Mucosa of descending colon (tissue), 3 donors: Measurements from ENCODE around the gene EOLA1. TPM values are rescaled to one million over a fixed set of nuclear protein-coding genes. Genes with fewer than 3 reads are reported as not detected.
"Not testable (repeated sequence)": the region's sequence is repeated elsewhere in the genome, so short reads cannot be mapped to it uniquely, and the experiment has no call there.

Experiments
- ATAC-seq: fragments of 200-7000 bp; cut with Tn5 transposase; one replicate; pipeline ENCODE4 v1.9.1; 2020; ENCODE audit warnings: mild to moderate bottlenecking, moderate library complexity
- DNase-seq, 3 donors: peaks; one replicate each; pipeline ENCODE4 v3.0.0-alpha.2; 2020
- H3K36me3 ChIP-seq: fragments of 200-600 bp; one replicate; pipeline ENCODE4 v1.8.0; 2021; ENCODE audit warnings: low read depth, mild to moderate bottlenecking
- H3K4me1 ChIP-seq: fragments of 200-600 bp; one replicate; pipeline ENCODE4 v1.8.0; 2021; ENCODE audit warnings: low read depth, mild to moderate bottlenecking
- H3K4me3 ChIP-seq: fragments of 200-600 bp; one replicate; pipeline ENCODE4 v1.8.0; 2021; ENCODE audit warnings: mild to moderate bottlenecking
- H3K9me3 ChIP-seq: fragments of 200-600 bp; one replicate; pipeline ENCODE4 v1.8.0; 2021; ENCODE audit warnings: mild to moderate bottlenecking
- intact Hi-C, 2 donors: fragments of 100-400 bp; cut with DNase I in 1 of 2; cut with micrococcal nuclease in 1 of 2; formaldehyde crosslinking; loops; one replicate each; pipeline versions ENCODE4 v1.11.0 to v1.11.1; 2022; cut with DNase I, micrococcal nuclease
- total RNA-seq, 3 donors: library from RNA; stranded (reverse); fragmentation: NEBNext Ultra II Directional in 2 of 3; extraction: Animal tissue kit (Norgen Biotek cat#: 25700) in 2 of 3; gene quantifications; one replicate each; pipeline versions ENCODE4 v1.2.1 to v1.2.4, GENCODE V29; 2021 to 2023
- TF ChIP-seq, protein P1 (sequence below): fragments of 200-600 bp; IDR thresholded peaks from one replicate; pipeline ENCODE4 v1.8.0; 2022; ENCODE audit warnings: antibody characterized with exemption, mild to moderate bottlenecking
- donor health status: DM: no; HTN: no; CAD: no; lungs with moderate emphysema.
- donor health status: DM: no; HTN: no; CAD: no.
- donor health status: DM: no; HTN: yes; CAD: no.

EOLA1 gene
- total RNA-seq, 3 donors from 2014 or later, result 29.1 to 36.9 (median 34.0) TPM

DNA sequence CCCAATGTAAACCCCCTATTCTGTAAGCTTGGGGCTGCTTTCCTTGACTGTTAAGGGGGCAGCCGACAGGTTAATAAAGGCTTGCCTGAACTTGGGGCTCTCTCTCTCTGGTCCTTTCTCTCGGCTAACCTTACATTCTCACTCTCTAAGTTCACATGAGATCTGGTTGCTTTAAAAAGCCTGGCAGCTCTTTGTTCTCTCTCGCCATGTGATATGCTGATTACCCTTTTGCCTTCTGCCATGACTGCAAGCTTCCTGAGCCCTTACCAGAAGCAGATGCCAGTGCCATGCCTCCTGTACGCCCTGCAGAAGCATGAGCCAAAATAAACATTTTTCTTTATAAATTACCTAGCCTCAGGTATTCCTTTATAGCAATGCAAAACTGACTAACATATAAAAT is 14.4 kb downstream of the EOLA1 start:
- DNase-seq, H3K4me1 ChIP-seq, ATAC-seq, H3K9me3 ChIP-seq, intact Hi-C loops, H3K36me3 ChIP-seq, H3K4me3 ChIP-seq: not testable (repeated sequence)

DNA sequence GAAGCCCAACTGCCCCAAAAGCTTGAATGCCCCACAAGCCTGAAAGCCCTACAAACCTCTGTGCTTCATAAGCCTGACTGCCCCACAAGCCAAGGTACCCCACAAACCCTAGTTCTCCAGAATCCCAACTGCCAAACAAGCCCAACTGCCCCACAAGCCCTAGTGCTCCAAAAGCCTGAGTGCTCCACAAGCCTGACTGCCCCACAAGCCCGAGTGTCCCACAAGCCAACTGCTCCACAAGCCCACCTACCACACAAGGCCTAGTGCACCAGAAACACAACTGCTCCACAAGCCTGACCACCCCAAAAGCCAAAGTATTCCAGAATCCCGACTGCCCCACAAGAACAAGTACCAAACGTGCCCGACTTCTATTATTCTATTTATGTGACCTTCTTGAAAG is 22.5 kb downstream of the EOLA1 start:
- TF ChIP-seq, protein P1, sequence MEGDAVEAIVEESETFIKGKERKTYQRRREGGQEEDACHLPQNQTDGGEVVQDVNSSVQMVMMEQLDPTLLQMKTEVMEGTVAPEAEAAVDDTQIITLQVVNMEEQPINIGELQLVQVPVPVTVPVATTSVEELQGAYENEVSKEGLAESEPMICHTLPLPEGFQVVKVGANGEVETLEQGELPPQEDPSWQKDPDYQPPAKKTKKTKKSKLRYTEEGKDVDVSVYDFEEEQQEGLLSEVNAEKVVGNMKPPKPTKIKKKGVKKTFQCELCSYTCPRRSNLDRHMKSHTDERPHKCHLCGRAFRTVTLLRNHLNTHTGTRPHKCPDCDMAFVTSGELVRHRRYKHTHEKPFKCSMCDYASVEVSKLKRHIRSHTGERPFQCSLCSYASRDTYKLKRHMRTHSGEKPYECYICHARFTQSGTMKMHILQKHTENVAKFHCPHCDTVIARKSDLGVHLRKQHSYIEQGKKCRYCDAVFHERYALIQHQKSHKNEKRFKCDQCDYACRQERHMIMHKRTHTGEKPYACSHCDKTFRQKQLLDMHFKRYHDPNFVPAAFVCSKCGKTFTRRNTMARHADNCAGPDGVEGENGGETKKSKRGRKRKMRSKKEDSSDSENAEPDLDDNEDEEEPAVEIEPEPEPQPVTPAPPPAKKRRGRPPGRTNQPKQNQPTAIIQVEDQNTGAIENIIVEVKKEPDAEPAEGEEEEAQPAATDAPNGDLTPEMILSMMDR, result no peak
- Histone ChIP-seq H3K9me3 (no peaks in the 10 kb centered on the region), H3K4me1 (no peaks in the 10 kb centered on the region), H3K36me3 (no peaks in the 10 kb centered on the region), H3K4me3 (no peak overlapping the region)
- intact Hi-C loops, result no loop called here
- no peak for DNase-seq
- ATAC-seq, result no peak

DNA sequence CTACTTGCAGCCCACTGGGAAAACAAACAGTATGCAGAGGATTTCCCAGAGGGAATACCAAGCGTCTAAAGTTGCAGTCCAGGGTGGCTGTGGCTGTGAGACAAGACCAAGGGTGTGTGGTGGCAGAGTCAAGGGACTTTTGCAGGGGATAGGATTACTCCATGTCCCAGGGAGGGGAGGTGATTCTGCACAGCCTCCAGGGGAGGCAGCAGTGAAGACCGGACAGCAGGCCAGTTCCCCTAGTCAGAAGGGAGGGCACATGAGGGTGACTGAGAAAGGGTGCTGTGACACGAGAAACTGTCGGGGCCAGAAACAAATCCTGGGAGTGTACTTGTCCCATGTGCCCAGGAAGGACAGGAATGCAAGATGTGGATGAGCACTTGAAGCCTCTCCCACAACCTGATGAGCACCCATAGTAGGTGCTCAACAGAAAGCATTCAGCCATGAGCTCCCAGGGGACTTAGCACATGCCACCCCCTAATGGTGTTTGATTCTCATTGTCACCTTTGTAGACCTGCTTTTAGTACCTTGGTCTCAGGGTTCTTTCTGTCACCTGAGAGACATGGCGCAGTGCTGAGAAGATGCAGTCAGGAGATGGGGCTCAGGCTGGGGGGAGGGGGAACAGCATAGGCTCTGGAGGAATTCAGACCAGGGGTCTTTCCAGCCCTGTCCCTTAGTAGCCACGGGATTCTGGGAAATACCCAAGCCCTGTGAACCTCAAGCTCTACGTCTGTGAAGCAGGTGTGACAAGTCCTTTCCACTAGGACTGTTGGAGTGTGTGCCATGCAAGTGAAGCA is 27.0 kb downstream of the EOLA1 start:
- no peak for ATAC-seq
- H3K36me3 ChIP-seq, result no peaks in the 10 kb centered on the region
- intact Hi-C loops, result no loop called here

DNA sequence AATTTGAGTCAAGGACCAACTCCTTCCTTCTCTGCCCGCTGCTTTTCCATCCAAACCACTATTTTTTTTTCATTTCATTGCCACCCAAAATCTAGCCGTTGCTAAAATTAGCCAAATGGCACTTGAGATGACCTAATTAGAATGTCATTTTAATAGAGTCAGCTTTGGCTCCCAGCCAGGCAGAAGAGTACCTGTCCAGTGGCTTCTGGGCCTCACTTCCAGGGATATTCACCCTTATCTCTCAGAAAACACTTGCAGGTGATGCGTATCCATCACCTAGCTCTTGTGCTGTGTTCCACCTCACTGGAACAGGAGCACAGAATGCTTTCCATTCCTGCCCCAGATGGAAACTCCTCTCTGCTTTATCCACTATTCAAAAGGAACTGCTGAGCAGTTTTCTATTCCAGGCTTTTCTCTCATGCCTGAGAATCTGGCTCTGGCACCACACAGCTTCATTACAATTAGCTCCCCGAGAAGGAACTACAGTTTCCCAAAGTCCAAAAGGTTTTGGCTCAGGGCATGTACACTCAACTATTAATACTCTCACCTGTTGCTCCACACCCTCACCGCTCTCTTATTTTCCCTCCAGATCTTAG is 28.0 kb downstream of the EOLA1 start:
- TF ChIP-seq, protein P1, result no peak

More for the DNA sequence above, 27.0 kb downstream of the EOLA1 start:
- H3K4me1 ChIP-seq, result no peaks in the 10 kb centered on the region
- no peak overlapping the region for H3K4me3 ChIP-seq
- DNase-seq, result no peak
- TF ChIP-seq, protein P1, result no peak
- H3K9me3 ChIP-seq, result no peaks in the 10 kb centered on the region

DNA sequence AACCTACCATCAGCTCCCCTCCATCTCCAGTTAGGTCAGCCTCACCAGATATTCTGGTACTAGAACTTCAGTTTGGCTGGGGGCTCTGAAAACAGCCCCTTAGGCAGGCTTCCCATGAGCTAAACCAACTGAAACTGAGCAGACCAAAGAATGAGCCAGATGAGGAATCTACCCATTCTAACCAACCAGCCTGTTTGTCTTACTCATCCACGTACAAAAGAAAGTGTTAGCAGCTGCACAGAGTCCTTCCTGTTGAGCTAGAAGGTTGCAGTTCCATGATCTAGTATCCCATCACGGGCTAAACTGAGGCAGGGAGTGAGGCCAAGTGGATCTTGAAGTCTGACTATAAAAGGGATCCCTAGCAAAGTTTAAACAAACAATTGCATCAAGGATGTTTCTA is 29.0 kb downstream of the EOLA1 start:
- ATAC-seq (no peak), DNase-seq (no peak)
- TF ChIP-seq, protein P1, result no peak
- no peaks in the 10 kb centered on the region for H3K9me3 ChIP-seq
- H3K4me1 ChIP-seq, result no peaks in the 10 kb centered on the region
- intact Hi-C loops, result no loop called here
- H3K36me3 ChIP-seq, result no peaks in the 10 kb centered on the region
- no peak overlapping the region for H3K4me3 ChIP-seq

More for the DNA sequence above, 28.0 kb downstream of the EOLA1 start:
- Histone ChIP-seq H3K9me3 (no peaks in the 10 kb centered on the region), H3K4me1 (no peaks in the 10 kb centered on the region), H3K36me3 (no peaks in the 10 kb centered on the region), H3K4me3 (no peak overlapping the region)
- intact Hi-C loops, result no loop called here
- no peak for ATAC-seq
- DNase-seq, result no peak

DNA sequence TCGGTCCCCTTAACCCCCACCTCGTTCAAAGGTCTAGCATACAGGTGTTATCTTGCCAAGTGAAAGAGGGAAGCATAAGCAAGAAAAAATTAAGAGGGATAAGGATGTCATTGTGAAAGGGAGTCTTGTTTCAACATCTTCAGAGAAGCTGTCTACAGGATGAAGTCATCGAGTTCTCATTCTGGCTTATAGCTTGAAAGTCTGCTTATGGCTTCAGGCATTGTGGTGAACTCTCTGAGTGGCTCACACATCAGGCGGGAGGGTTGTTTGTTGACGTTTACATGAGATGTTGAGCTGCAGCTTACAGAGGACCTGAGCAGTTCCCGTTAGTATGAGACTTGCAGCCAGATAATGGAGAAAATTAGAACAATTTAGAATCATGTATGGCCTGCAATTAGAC is 29.9 kb downstream of the EOLA1 start:
- H3K36me3 ChIP-seq, result no peaks in the 10 kb centered on the region
- H3K4me1 ChIP-seq, result no peaks in the 10 kb centered on the region
- ATAC-seq (no peak), DNase-seq (no peak)
- no peaks in the 10 kb centered on the region for H3K9me3 ChIP-seq
- H3K4me3 ChIP-seq, result no peak overlapping the region
- TF ChIP-seq, protein P1, result no peak
- intact Hi-C loops, result no loop called here
